HepG2 (cell line): Measurements from ENCODE around the gene MIDN. TPM values are rescaled to one million over a fixed set of nuclear protein-coding genes. Genes with fewer than 3 reads are reported as not detected.
A peak's percentile ranks its signal among the peaks of the same experiment; 100 is the strongest.

Source experiments
- CEBPB ChIP-seq: IDR thresholded peaks from 2 replicates; pipeline ENCODE4 v1.6.1; 2011; ENCODE audit warnings: low read depth, low read length, improper control_type of control experiment, borderline replicate concordance
- GATAD1 ChIP-seq: IDR thresholded peaks from 2 replicates; pipeline ENCODE4 v1.6.1; 2016; ENCODE audit warnings: missing genetic modification reagents, missing compliant biosample characterization
- GTF3A ChIP-seq: sonication (generic); formaldehyde crosslinking; conservative IDR thresholded peaks from 2 replicates; pipeline ENCODE4 v1.4.0; 2020; ENCODE audit warnings: mild to moderate bottlenecking, missing genetic modification reagents
- LCORL ChIP-seq, 2 experiments: fragments of 450-650 bp in 1 of 2; sonication (generic) in 1 of 2; formaldehyde crosslinking in 1 of 2; IDR thresholded peaks; 2 replicates each; pipeline versions ENCODE4 v1.5.0 to v1.6.1; 2017 to 2020; ENCODE audit warnings: antibody characterized with exemption in 1 of 2, missing genetic modification reagents in 1 of 2
- MTA3 ChIP-seq: sonication (generic); formaldehyde crosslinking; IDR thresholded peaks from 2 replicates; pipeline ENCODE4 v1.4.0; 2020; ENCODE audit warnings: missing genetic modification reagents
- NONO ChIP-seq, 2 experiments: fragments of 450-650 bp in 1 of 2; sonication (generic) in 1 of 2; formaldehyde crosslinking in 1 of 2; IDR thresholded peaks in 1 of 2; conservative IDR thresholded peaks in 1 of 2; 2 replicates each; pipeline versions ENCODE4 v1.6.1 to v1.8.0; 2017 to 2022; ENCODE audit warnings: mild to moderate bottlenecking in 1 of 2, missing genetic modification reagents in 1 of 2, moderate library complexity in 1 of 2
- POLR2A ChIP-seq, 2 experiments: IDR thresholded peaks; 2 replicates each; pipeline ENCODE4 v1.6.1; 2011; ENCODE audit warnings: low read depth in 2 of 2, low read length in 2 of 2, mild to moderate bottlenecking in 1 of 2, moderate library complexity in 1 of 2; ENCODE audit not compliant: insufficient read depth in 1 of 2
- RBM39 ChIP-seq: fragments of 200-400 bp; formaldehyde crosslinking; IDR thresholded peaks from one replicate; pipeline ENCODE4 v1.6.1; 2018; ENCODE audit warnings: antibody characterized with exemption, mild to moderate bottlenecking, low read depth, low read length; ENCODE audit not compliant: poor library complexity, severe bottlenecking
- SMARCC2 ChIP-seq: fragments of 450-650 bp; IDR thresholded peaks from 2 replicates; pipeline ENCODE4 v1.6.1; 2017; ENCODE audit warnings: antibody characterized with exemption, mild to moderate bottlenecking
- THAP11 ChIP-seq: IDR thresholded peaks from 2 replicates; pipeline ENCODE4 v1.6.1; 2016; ENCODE audit warnings: missing biosample characterization, missing genetic modification reagents
- ZNF225 ChIP-seq: sonication (generic); formaldehyde crosslinking; IDR thresholded peaks from 2 replicates; pipeline ENCODE4 v1.4.0; 2020; ENCODE audit warnings: mild to moderate bottlenecking, missing genetic modification reagents
- ZNF446 ChIP-seq: sonication (generic); formaldehyde crosslinking; IDR thresholded peaks from 2 replicates; pipeline ENCODE4 v1.5.0; 2020; ENCODE audit warnings: mild to moderate bottlenecking, missing genetic modification reagents
- ZNF567 ChIP-seq: sonication (generic); formaldehyde crosslinking; IDR thresholded peaks from 2 replicates; pipeline ENCODE4 v1.8.1; 2023; ENCODE audit warnings: mild to moderate bottlenecking, missing genetic modification reagents, borderline replicate concordance
- ZNF780A ChIP-seq: sonication (generic); formaldehyde crosslinking; IDR thresholded peaks from 2 replicates; pipeline ENCODE4 v1.8.0; 2022; ENCODE audit warnings: mild to moderate bottlenecking, missing genetic modification reagents, moderate library complexity
- ZSCAN20 ChIP-seq: sonication (generic); formaldehyde crosslinking; IDR thresholded peaks from 2 replicates; pipeline ENCODE4 v1.4.0; 2020; ENCODE audit warnings: missing genetic modification reagents, mild to moderate bottlenecking, borderline replicate concordance
- ZSCAN30 ChIP-seq: sonication (generic); formaldehyde crosslinking; IDR thresholded peaks from 2 replicates; pipeline ENCODE4 v1.5.0; 2020; ENCODE audit warnings: mild to moderate bottlenecking, missing genetic modification reagents
- polyA plus RNA-seq, 8 experiments: library from polyadenylated mRNA; depleted of rRNA in 3 of 8; stranded (reverse) in 7 of 8; unstranded in 1 of 8; fragments of >200 nt; fragmentation: Illumina TruSeq in 4 of 8; extraction: Trizol in 4 of 8; gene quantifications; 2 replicates each; pipeline versions ENCODE4 v1.2.1 to v1.2.3, GENCODE V29; 2011 to 2016; ENCODE audit warnings: low read depth in 4 of 8, missing spikeins in 1 of 8, mixed read lengths in 1 of 8; ENCODE audit not compliant: insufficient read depth in 1 of 8
- total RNA-seq, 5 experiments: library from RNA; depleted of rRNA; stranded (reverse); fragments of >200 nt; fragmentation: Illumina TruSeq; extraction: Trizol; gene quantifications; 2 replicates each; pipeline ENCODE4 v1.2.3, GENCODE V29; 2016; ENCODE audit warnings: low read depth in 1 of 5
- TF ChIP-seq, protein P1 (sequence below): sonication (generic); formaldehyde crosslinking; IDR thresholded peaks from 2 replicates; pipeline ENCODE4 v1.4.0; 2020; ENCODE audit warnings: missing genetic modification reagents
- TF ChIP-seq, protein P2 (sequence below): sonication (generic); formaldehyde crosslinking; IDR thresholded peaks from 2 replicates; pipeline ENCODE4 v1.5.0; 2020; ENCODE audit warnings: missing genetic modification reagents
- TF ChIP-seq, protein P3 (sequence below): sonication (generic); formaldehyde crosslinking; conservative IDR thresholded peaks from 2 replicates; pipeline ENCODE4 v1.4.0; 2020; ENCODE audit warnings: mild to moderate bottlenecking, missing genetic modification reagents, moderate library complexity
- TF ChIP-seq, protein P4 (sequence below): sonication (generic); formaldehyde crosslinking; IDR thresholded peaks from 2 replicates; pipeline ENCODE4 v1.5.0; 2020; ENCODE audit warnings: missing genetic modification reagents
- TF ChIP-seq, protein P5 (sequence below): sonication (generic); formaldehyde crosslinking; IDR thresholded peaks from 2 replicates; pipeline ENCODE4 v1.4.0; 2020; ENCODE audit warnings: mild to moderate bottlenecking, missing genetic modification reagents

MIDN gene
- total and polyA plus RNA-seq, 2 of the 13 experiments (the other 11 are each of a cell fraction or from before 2014, with no cell fraction given): 8.4 to 18.0 TPM

DNA sequence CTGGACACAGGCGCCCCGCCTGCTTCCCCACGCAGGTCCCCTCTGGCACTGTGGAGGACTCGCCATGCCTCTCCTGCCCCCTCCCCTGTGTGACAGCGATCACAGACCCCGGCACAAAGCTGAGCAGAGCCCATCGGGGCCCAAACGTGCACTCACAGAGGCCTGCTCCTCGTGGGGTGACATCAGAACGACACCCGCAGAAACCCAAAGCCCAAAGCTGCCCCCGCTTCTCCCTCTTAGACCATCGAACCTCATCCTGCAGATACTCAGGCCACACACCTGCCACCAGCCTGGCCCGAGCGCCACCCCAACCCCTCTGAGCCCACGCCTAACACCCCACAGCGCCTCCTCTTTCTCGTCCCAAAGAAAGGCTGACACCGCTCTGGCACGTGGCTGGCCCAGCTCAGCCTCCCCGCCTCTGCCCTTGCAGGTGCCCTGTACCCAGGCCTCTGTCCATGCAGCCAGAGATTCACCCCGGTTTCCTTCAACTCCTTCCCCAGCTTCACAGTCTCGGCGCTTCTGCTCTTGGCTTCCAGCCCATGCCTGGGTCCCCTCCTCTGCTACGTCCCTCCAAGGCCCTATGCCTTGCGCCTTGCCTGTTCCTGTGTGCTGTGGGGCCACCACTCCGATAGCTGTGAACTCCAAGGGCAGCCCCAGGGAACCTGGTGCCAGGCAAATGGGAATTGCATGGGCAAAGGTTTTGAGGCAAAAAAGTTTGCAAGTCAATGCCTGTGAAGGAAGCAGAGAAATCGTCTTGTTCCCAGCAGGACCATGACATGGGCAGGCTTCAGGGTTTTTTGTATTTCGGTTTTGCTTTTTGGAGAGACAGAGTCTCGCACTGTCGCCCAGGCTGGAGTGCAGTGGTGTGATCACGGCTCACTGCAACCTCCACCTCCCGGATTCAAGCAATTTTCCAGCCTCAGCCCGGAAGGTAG, 9.7 kb upstream of the MIDN start (continued):
- TF ChIP-seq, protein P1, sequence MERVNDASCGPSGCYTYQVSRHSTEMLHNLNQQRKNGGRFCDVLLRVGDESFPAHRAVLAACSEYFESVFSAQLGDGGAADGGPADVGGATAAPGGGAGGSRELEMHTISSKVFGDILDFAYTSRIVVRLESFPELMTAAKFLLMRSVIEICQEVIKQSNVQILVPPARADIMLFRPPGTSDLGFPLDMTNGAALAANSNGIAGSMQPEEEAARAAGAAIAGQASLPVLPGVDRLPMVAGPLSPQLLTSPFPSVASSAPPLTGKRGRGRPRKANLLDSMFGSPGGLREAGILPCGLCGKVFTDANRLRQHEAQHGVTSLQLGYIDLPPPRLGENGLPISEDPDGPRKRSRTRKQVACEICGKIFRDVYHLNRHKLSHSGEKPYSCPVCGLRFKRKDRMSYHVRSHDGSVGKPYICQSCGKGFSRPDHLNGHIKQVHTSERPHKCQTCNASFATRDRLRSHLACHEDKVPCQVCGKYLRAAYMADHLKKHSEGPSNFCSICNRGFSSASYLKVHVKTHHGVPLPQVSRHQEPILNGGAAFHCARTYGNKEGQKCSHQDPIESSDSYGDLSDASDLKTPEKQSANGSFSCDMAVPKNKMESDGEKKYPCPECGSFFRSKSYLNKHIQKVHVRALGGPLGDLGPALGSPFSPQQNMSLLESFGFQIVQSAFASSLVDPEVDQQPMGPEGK: peak; percentile 5; the same call in 1 of the 2 replicates
- TF ChIP-seq ZNF446 (CRISPR knock-in tag): 0 out of 2 replicates have a peak, but pooled peaks have one; percentile 45
- no peak for TF ChIP-seq POLR2A (IDR thresholded peaks at IDR 0.05; ENCODE audit: insufficient read depth in 1 of 2, low read depth in 2 of 2, low read length in 2 of 2)
- TF ChIP-seq THAP11 (CRISPR knock-in tag): no peak
- 0 out of 2 replicates have a peak, but pooled peaks have one; percentile 4 for TF ChIP-seq GATAD1 (CRISPR knock-in tag)
- TF ChIP-seq, protein P2, sequence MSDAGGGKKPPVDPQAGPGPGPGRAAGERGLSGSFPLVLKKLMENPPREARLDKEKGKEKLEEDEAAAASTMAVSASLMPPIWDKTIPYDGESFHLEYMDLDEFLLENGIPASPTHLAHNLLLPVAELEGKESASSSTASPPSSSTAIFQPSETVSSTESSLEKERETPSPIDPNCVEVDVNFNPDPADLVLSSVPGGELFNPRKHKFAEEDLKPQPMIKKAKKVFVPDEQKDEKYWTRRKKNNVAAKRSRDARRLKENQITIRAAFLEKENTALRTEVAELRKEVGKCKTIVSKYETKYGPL (CRISPR knock-in tag): no peak
- TF ChIP-seq, protein P3, sequence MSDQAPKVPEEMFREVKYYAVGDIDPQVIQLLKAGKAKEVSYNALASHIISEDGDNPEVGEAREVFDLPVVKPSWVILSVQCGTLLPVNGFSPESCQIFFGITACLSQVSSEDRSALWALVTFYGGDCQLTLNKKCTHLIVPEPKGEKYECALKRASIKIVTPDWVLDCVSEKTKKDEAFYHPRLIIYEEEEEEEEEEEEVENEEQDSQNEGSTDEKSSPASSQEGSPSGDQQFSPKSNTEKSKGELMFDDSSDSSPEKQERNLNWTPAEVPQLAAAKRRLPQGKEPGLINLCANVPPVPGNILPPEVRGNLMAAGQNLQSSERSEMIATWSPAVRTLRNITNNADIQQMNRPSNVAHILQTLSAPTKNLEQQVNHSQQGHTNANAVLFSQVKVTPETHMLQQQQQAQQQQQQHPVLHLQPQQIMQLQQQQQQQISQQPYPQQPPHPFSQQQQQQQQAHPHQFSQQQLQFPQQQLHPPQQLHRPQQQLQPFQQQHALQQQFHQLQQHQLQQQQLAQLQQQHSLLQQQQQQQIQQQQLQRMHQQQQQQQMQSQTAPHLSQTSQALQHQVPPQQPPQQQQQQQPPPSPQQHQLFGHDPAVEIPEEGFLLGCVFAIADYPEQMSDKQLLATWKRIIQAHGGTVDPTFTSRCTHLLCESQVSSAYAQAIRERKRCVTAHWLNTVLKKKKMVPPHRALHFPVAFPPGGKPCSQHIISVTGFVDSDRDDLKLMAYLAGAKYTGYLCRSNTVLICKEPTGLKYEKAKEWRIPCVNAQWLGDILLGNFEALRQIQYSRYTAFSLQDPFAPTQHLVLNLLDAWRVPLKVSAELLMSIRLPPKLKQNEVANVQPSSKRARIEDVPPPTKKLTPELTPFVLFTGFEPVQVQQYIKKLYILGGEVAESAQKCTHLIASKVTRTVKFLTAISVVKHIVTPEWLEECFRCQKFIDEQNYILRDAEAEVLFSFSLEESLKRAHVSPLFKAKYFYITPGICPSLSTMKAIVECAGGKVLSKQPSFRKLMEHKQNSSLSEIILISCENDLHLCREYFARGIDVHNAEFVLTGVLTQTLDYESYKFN: 0 out of 2 replicates have a peak, but pooled peaks have one; percentile 20
- TF ChIP-seq MTA3 (CRISPR knock-in tag): no peak
- TF ChIP-seq ZNF225 (CRISPR knock-in tag): peak; percentile 81; the same call in 1 of the 2 replicates
- TF ChIP-seq ZNF780A (CRISPR knock-in tag): no peak
- TF ChIP-seq ZSCAN30: no peak
- TF ChIP-seq, protein P4, sequence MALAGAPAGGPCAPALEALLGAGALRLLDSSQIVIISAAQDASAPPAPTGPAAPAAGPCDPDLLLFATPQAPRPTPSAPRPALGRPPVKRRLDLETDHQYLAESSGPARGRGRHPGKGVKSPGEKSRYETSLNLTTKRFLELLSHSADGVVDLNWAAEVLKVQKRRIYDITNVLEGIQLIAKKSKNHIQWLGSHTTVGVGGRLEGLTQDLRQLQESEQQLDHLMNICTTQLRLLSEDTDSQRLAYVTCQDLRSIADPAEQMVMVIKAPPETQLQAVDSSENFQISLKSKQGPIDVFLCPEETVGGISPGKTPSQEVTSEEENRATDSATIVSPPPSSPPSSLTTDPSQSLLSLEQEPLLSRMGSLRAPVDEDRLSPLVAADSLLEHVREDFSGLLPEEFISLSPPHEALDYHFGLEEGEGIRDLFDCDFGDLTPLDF (CRISPR knock-in tag): no peak
- no peak for TF ChIP-seq GTF3A (CRISPR knock-in tag)
- TF ChIP-seq ZSCAN20 (CRISPR knock-in tag): no peak
- no peak for TF ChIP-seq SMARCC2
- TF ChIP-seq, protein P5, sequence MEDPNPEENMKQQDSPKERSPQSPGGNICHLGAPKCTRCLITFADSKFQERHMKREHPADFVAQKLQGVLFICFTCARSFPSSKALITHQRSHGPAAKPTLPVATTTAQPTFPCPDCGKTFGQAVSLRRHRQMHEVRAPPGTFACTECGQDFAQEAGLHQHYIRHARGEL (CRISPR knock-in tag): no peak
- no peak for TF ChIP-seq LCORL (IDR thresholded peaks at IDR 0.05)
- TF ChIP-seq LCORL (CRISPR knock-in tag; IDR thresholded peaks at IDR 0.05): no peak
- no peak for TF ChIP-seq CEBPB
- TF ChIP-seq NONO (IDR thresholded peaks at IDR 0.05): no peak
- 0 out of 2 replicates have a peak, but pooled peaks have one; percentile 11 for TF ChIP-seq NONO (CRISPR knock-in tag; conservative IDR thresholded peaks at IDR 0.05)
- no peak for TF ChIP-seq RBM39
- 0 out of 2 replicates have a peak, but pooled peaks have one; percentile 60 for TF ChIP-seq ZNF567 (CRISPR knock-in tag)
